SIG-M5 treated with dmso at 0.1 percent for 504 hours (cell line): ENCODE measurements around the gene PRDX2.

Experiments
- DNase-seq: peaks from one replicate; lab custom pipeline; 2025; ENCODE audit not compliant: unreplicated experiment; lab: John Stamatoyannopoulos, UW

PRDX2 gene

DNA sequence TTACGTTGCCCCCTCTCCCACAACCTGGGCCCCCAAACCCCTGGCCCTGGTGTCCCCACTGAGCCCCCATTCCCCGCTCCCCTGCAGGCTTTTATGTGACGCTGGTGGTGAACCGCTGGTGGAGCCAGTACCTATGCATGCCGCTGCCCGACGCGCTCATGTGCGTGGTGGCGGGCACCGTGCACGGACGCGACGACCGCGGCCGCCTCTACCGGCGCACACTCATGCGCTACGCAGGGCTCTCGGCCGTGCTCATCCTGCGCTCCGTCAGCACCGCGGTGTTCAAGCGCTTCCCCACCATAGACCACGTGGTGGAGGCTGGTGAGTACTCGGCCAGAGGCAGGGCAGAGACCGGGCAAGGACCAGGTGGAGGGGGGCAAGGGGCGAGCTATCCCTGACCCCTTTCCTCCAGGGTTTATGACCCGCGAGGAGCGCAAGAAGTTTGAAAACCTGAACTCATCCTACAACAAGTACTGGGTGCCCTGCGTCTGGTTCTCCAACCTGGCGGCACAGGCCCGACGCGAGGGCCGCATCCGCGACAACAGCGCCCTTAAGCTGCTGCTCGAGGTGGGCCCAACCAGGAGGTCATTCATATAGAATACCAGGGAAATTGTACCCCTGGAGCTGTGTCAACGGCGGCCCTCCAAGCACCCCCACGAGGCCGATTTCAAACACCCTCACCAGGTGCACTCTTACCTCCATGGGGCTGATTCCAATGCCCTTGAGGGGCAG, 47.0 kb downstream of the PRDX2 start:
- DNase-seq = no peak

- DNase-seq = no peak
These were observed 49.4 kb downstream of the PRDX2 start for GRCh38 chr19:12752056-12752781.

GRCh38 chr19:12751635-12752034, 50.0 kb downstream of the PRDX2 start, which contains the start of gene BEST2:
Gene BEST2 (plus strand): TSS chr19:12751791. CDS start chr19:12752593, 802 bp downstream.
- DNase-seq = no peak

DNA sequence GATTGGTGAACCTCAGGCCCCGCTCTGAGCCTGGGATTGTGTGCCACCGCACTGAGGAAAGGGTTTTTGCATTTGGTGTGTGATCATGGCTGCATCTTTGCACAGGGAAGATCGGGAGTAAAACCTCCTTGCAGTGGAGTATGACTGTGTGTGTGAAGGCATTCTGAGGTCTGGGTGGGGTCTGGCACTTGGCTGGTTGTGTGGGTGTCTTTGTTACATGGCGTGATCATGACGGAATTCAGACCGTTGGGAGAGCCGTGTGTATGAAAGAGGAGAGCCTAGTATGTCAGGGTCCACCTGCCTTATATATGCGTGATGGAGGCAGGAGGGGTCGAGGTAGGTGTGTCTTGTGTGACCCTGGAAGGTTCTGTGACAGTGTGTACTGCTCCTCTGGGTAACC, 50.7 kb downstream of the PRDX2 start:
- no peak for DNase-seq

DNA sequence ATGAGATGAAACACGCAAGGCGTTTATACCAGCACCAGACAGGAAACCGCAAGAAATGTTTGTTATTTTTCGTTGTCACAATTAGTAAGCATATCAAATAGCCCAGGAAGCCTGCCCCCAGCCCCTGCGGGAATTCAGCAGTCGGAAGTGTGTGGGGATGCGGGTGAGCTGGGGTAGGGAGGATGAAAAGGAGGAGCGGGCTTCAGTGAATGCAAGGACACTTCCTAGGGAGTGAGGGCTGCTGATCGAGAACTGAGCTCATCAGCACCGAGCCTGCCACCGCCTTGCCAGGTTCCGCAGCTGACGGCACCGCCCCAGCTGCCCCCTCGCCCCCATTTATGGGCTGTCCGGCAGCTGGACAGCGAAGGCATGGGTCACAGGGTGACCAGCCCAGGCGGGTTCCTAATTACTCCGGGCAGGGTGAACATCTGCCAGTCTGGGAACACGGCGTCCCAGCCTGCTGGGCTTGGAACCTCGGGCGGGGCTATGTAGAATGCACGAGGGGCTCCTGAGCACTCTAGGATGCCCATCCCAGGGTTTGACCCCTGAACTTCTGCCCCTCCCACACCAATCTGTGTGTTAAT, 51.6 kb downstream of the PRDX2 start:
- DNase-seq = no peak

DNA sequence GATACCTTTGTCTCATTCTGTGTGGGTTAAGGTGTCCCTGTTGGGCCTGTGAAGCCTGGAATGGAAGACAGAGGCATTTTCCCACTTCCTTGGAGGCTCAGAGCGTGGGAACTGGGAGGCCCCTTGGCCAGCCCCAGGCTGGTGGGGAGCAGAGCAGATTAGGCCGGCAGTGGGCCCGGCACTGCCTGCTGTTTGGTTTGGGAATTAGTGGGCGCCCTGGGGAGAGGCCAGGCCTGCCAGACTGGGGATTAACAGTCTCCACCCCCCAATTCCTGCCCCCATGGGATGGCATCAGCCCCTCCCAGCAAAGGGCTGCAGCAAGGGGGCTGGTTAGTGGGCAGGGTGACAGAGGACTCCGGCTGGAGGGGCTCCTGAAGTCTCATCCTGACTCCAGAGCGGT, 53.1 kb downstream of the PRDX2 start:
- no peak for DNase-seq
